Subcutaneous adipose tissue (tissue), 4 donors: ENCODE measurements around the gene TMTC1. TPM values are rescaled to one million over a fixed set of nuclear protein-coding genes. Genes with fewer than 3 reads are reported as not detected.

Experiments used
- CTCF ChIP-seq: fragments of 450-650 bp; IDR thresholded peaks from one replicate; pipeline ENCODE4 v1.5.1; 2016; ENCODE audit warnings: low read depth, mild to moderate bottlenecking, control low read depth, antibody characterized with exemption, moderate library complexity
- total RNA-seq, 4 donors: library from RNA; depleted of rRNA; stranded (reverse); fragments of >200 nt; gene quantifications; one replicate each; pipeline ENCODE4 v1.1.0, GENCODE V29; 2016

TMTC1 gene
- total RNA-seq, 4 donors from 2014 or later: 45.4 to 153 (median 85.2) TPM

- no peak for TF ChIP-seq CTCF
Measured at GRCh38 chr12:29533815-29534489, 249.8 kb downstream of the TMTC1 start.

- no peak for TF ChIP-seq CTCF
Measured at GRCh38 chr12:29531471-29531870, 252.3 kb downstream of the TMTC1 start.

- no peak for TF ChIP-seq CTCF
Measured at GRCh38 chr12:29530436-29530835, 253.3 kb downstream of the TMTC1 start.

- no peak for TF ChIP-seq CTCF
Measured at GRCh38 chr12:29528161-29528560, 255.6 kb downstream of the TMTC1 start.

GRCh38 chr12:29521951-29522350 lies 261.8 kb downstream of the TMTC1 start:
- TF ChIP-seq CTCF: no peak

GRCh38 chr12:29519585-29520182 lies 264.1 kb downstream of the TMTC1 start:
- no peak for TF ChIP-seq CTCF

GRCh38 chr12:29518407-29518806 lies 265.3 kb downstream of the TMTC1 start:
- no peak for TF ChIP-seq CTCF
